Measurements from ENCODE around the gene GRAP2.

GRCh38 chr22:40008726-40009291, 107.9 kb downstream of the GRAP2 start:
- TF ChIP-seq EZH2 (IDR thresholded peaks at IDR 0.05; ENCODE audit: borderline replicate concordance, low read depth, low read length): no peak
- TF ChIP-seq STAG1 (CRISPR knock-in tag; IDR thresholded peaks at IDR 0.05; ENCODE audit: borderline replicate concordance): no peak
- no peak for TF ChIP-seq ZBTB26 (CRISPR knock-in tag; IDR thresholded peaks at IDR 0.05)

Measured in K562 (cell line).